ENCODE measurements around the gene CSF2. TPM values are rescaled to one million over a fixed set of nuclear protein-coding genes. Genes with fewer than 3 reads are reported as not detected.
"Not testable (repeated sequence)": the region's sequence is repeated elsewhere in the genome, so short reads cannot be mapped to it uniquely, and the experiment has no call there.

Gene CSF2
- total RNA-seq, 1 donor from 2014 or later: not detected

DNA sequence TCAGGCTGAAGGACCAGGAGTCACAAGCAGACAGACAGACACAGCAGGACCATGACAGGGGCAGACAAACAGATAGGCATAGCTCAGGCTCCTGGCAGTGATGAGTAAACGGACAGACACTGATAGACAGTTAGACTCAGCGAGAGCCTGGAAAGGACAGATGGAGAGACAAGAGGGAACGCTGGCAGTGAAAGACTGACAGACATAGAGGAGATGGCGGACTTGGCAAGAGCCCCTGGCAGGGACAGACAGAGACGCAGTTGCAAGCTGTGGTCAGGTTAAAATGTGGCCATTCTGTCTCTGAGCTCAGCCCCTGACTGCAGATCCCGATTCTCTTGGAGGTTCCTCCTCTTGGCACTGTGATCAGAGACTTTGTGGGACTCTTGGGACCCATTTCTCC lies 13.6 kb downstream of the CSF2 start:
- DNase-seq (ENCODE audit: low spot score): no peak

DNA sequence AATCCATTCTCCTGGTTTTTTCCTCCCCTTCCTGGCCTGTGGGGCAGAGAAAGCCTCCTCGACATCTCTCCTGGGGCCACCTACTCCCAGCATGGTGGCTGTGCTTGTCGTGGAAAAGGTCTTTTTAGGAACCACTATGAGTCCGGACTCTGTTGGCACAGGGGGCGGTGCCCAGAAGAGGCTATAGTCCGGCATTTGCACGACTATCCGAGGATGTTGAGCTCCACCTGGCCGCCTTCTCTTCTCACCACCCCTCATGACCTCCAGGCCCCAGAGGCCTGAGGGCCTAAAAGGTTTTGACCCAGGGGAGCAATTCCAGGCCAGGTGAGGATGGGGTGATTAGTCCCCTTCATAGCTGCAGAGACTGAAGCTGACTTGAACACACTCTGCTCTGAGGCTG lies 14.1 kb downstream of the CSF2 start:
- no peak for DNase-seq (ENCODE audit: low spot score)

GRCh38 chr5:132089363-132089762 lies 15.8 kb downstream of the CSF2 start:
- DNase-seq (ENCODE audit: low spot score): no peak

GRCh38 chr5:132090107-132090506 lies 16.5 kb downstream of the CSF2 start:
- DNase-seq (ENCODE audit: low spot score): no peak

- DNase-seq (ENCODE audit: low spot score): no peak
Measured at GRCh38 chr5:132093271-132093670, 19.7 kb downstream of the CSF2 start.

- no peak for DNase-seq (ENCODE audit: low spot score)
Measured at GRCh38 chr5:132094393-132095076, 20.9 kb downstream of the CSF2 start.

DNA sequence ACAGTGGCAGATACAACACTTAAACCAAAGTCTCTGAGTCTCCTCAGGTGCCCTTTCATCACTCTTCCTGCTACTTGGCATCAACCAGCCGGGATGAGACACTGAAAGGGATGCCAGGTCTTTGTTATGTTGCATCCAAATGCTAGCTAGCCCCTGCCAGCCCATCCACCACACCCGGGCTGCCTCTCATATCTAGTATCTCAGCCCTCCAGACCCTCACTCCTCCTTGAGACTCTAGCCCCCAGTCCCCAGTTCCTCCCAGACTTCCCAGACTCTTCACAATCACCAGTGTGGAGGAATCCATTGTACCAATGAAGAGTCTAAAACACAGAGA lies 21.5 kb downstream of the CSF2 start:
- DNase-seq (ENCODE audit: low spot score): no peak

GRCh38 chr5:132095424-132095972 lies 21.9 kb downstream of the CSF2 start:
- DNase-seq (ENCODE audit: low spot score): no peak

DNA sequence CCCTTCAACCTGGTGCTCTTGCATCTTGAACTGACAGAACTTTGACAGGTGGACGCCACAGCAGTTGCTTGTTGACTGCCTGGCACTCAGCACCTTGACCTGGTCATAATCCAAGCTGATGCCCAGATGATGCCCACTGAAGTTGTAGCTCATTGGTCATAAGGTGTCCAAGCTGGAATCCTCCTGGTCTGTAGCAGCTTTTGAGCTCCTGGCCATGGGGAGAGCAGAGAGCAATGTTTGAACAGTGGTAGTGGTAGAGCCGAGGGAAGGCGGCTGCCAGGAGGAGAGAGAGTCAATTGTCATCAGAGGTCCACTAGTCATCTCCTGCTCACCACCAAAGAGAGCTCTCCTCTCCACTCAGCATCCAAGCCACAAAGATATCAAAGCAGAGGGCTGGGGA lies 23.3 kb downstream of the CSF2 start:
- DNase-seq (ENCODE audit: low spot score): no peak

- no peak for DNase-seq (ENCODE audit: low spot score)
Measured at GRCh38 chr5:132098151-132098594, 24.6 kb downstream of the CSF2 start.

GRCh38 chr5:132098621-132099020 lies 25.0 kb downstream of the CSF2 start:
- no peak for DNase-seq (ENCODE audit: low spot score)

DNA sequence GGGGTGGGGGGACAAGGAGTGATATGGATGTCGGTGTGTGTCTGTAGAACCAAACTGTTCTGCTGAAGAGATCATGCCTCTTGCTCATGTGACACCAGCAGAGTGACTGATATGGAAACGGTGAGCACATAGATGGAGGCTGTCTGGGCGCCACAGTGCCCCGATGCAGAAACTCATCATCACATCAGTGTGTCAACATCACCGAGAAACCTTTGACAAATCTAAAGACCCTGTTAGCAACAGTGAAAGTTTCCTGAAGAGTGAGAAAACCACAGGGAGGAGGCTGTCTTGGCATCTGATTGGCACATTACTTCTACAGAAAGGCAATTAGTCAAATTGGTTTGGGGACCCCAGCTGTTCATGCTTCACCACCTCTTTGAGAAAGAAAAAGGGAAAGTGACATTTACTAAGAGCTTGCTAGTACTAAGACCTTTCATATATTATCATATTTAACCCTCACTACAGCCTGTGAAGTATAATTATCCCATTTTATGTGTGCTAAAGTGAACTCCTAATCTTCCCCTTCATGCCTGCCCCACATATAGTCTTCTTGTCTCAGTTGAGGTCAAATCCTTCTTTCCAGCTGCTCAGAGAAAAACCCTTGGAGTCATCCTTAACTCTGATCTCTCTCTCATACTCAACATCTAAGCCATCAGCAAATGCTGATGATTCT lies 25.6 kb downstream of the CSF2 start:
- DNase-seq (ENCODE audit: low spot score): no peak

- no peak for DNase-seq (ENCODE audit: low spot score)
Measured at GRCh38 chr5:132099905-132100304, 26.3 kb downstream of the CSF2 start.

GRCh38 chr5:132100672-132101261 lies 27.2 kb downstream of the CSF2 start:
- no peak for DNase-seq (ENCODE audit: low spot score)

DNA sequence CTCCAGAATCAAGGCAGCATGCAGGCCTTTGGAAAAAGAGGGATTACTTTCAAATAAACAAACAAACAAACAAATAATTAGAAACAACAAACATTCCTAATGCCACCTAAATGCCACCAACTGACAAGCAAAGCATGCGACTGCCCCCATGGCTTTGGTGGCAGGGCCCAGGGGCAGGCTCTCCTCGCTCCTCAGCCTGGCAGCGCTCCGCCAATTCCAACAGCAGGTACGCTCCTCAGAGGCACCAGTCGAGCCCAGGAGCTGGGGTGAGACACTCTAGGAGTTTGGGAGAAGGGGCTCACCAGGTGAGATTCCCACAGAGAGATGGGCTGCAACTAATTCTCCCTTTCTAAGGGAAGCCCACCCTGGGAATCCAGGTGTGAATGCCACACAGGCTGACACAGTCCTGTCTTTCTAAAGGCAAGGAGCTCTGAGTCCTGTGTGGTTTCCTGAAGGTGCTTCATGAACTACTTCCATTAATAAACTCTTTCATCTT lies 27.8 kb downstream of the CSF2 start:
- DNase-seq (ENCODE audit: low spot score): no peak

DNA sequence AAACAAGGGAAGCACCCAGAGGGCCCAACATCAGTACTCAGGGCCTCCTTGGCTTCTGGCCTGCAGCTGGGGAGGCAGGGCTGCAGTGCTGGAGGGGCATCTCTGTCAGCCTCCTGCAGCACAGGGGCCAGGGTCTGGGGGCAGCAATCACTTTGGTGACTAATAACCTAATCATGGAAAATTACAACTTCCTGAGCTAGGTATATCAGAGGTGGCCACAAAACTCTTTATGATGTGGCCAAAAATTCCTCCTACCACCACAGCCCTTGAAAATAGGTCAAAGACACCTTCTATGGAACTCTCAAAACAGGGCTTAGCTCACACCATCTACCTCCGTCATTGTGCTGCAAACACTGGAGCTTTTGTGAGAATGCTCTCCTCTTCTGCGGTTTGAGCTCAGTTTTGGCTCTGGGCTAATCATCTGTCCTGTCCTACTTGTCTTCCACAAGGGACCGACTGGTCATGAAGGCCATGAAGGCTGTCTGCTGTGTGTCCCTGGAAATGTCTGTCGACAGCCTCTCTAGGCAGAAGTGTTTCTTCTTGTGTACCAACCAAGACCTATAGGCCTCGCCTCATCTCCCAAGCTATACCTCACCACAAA lies 28.6 kb downstream of the CSF2 start:
- DNase-seq (ENCODE audit: low spot score): no peak

- no peak for DNase-seq (ENCODE audit: low spot score)
Measured at GRCh38 chr5:132102944-132103331, 29.3 kb downstream of the CSF2 start.

GRCh38 chr5:132103332-132103951 lies 29.9 kb downstream of the CSF2 start:
- peak; percentile 71 for DNase-seq (ENCODE audit: low spot score)

DNA sequence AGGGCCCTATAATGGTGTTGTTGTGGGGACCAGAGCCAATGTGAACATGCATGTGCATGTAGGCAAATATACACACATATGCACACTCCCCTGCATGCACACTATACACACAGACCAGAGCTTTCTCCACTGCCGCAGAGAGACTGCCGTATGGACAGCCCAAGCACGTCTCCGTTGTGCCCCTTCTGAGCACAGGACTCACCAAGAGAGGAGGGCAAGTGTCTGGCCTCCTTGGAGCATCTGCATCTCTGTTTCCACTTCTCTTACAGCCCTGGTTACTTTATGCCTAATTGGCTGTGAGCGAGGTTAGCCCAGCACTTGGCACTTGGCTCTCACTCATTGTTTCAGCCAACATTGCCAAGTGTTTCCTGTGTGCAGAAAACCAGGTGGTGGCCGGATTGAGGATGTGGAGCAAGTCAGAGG lies 30.4 kb downstream of the CSF2 start:
- DNase-seq (ENCODE audit: low spot score): no peak

- no peak for DNase-seq (ENCODE audit: low spot score)
Measured at GRCh38 chr5:132104556-132104955, 31.0 kb downstream of the CSF2 start.

DNA sequence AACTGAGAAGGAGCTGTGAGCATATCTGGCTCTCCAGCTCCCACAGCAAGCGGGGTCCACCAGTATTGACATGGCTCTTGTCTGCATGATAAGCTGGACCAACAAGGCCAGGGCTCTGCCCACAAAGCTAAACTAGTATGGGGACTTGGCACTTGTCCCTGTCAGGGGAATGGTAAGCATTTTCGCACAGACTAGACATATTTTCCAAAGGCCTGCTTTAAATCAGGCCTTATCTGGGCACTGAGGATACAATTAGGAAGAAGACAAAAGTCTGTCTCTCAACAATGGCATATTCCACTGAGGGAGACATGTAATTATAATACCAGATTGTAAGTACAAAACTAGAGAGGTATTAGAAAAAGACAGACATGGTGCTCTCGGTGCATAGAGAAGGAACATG lies 32.1 kb downstream of the CSF2 start:
- DNase-seq (ENCODE audit: low spot score): no peak

GRCh38 chr5:132108495-132108894 lies 34.9 kb downstream of the CSF2 start:
- not testable (repeated sequence) for DNase-seq (ENCODE audit: low spot score)
